ENCODE measurements around the gene ANKRD10. TPM values are rescaled to one million over a fixed set of nuclear protein-coding genes. Genes with fewer than 3 reads are reported as not detected.

ANKRD10 gene
- total and polyA plus RNA-seq, 10 of the 15 experiments (the other 5 are each of a cell fraction or from before 2014, with no cell fraction given), result 47.1 to 199 (median 97.2) TPM

- in situ Hi-C loops (cut with MboI) (loop anchor here (5.0 kb wide), 1 partner anchor 126 kb away; no protein-coding TSS in a partner anchor), intact Hi-C loops (cut with micrococcal nuclease; ENCODE audit: unreplicated experiment) (loop anchor here (2.0 kb wide), 1 partner anchor 21 kb away; no protein-coding TSS in a partner anchor)
- ChIA-PET POLR2A (interaction anchor here (1.7 kb wide), 1 partner anchor 21 kb away, joined by 4 read pairs; no protein-coding TSS in a partner anchor), CTCF (interaction anchor here (2.1 kb wide), 1 partner anchor 146 kb away, joined by 6 read pairs; no protein-coding TSS in a partner anchor), SMC1A (ENCODE audit: uncharacterized antibody, unreplicated experiment) (interaction anchor here (0.6 to 1.0 kb wide), 2 partner anchors 10 to 135 kb away, joined by 3 read pairs; no protein-coding TSS in a partner anchor), RAD21 (ENCODE audit: unreplicated experiment) (interaction anchor here (1.0 to 3.0 kb wide), 3 partner anchors 21 to 40 kb away, joined by 3 to 11 read pairs (median 7); no protein-coding TSS in a partner anchor)
- no TSS peak for BruUV-seq (replicated peaks)
- Histone ChIP-seq H3K27ac (ENCODE audit: control insufficient read depth, insufficient read depth) (peak overlapping the region; percentile 6; the same call in 1 of the 2 replicates), H2AFZ (ENCODE audit: control insufficient read depth, low read depth, low read length) (peak overlapping the region; percentile 14; the same call in 1 of the 2 replicates), H4K20me1 (ENCODE audit: control insufficient read depth, insufficient read depth) (no peaks in the 10 kb centered on the region), H3K4me2 (ENCODE audit: control insufficient read depth, insufficient read depth) (no peak overlapping the region), H3K4me1 (ENCODE audit: control insufficient read depth, insufficient read depth, low read length) (peaks cover 23% of the 10 kb centered on the region), H3K9me3 (replicated peaks; ENCODE audit: control insufficient read depth, insufficient read depth, low read length) (no peaks in the 10 kb centered on the region), H3K36me3 (ENCODE audit: control insufficient read depth in 2 of 2, insufficient read depth in 2 of 2, low read length in 1 of 2) (no peaks in the 10 kb centered on the region), H3K4me3 (no peak overlapping the region), H3K79me2 (ENCODE audit: control insufficient read depth, insufficient read depth, low read length) (peaks cover 1% of the 10 kb centered on the region; the same call in 1 of the 2 replicates), H3K27me3 (replicated peaks in 1 of 2; ENCODE audit: control insufficient read depth in 2 of 2, insufficient read depth in 2 of 2, low read length in 1 of 2) (no peaks in the 10 kb centered on the region), H3K9ac (ENCODE audit: control insufficient read depth, insufficient read depth, low read length) (no peak overlapping the region)
- DNase-seq (ENCODE audit: low read depth, low spot score), result no peak
- FAIRE-seq, result no peak
- ATAC-seq, result peak; percentile 15; the same call in 2 of the 3 replicates
- TF ChIP-seq EED (IDR thresholded peaks at IDR 0.05; ENCODE audit: low read depth) (no peak), KLF5 (IDR thresholded peaks at IDR 0.05; ENCODE audit: partially characterized antibody) (no peak), ATF3 (IDR thresholded peaks at IDR 0.05; ENCODE audit: borderline replicate concordance, extremely low read depth, low read depth, low read length) (no peak), BRCA1 (IDR thresholded peaks at IDR 0.05; ENCODE audit: low read depth, low read length) (no peak), RUNX3 (IDR thresholded peaks at IDR 0.05; ENCODE audit: low read length) (no peak), SIX5 (IDR thresholded peaks at IDR 0.05; ENCODE audit: low read depth, low read length, severe bottlenecking) (no peak), CBX5 (IDR thresholded peaks at IDR 0.05; ENCODE audit: low read depth) (no peak), GABPA (IDR thresholded peaks at IDR 0.05; ENCODE audit: low read depth) (no peak), NFIC (IDR thresholded peaks at IDR 0.05; ENCODE audit: low read depth, low read length) (no peak), PKNOX1 (IDR thresholded peaks at IDR 0.05) (no peak), JUNB (IDR thresholded peaks at IDR 0.05) (no peak), SMC3 (IDR thresholded peaks at IDR 0.05; ENCODE audit: borderline replicate concordance, low read length) (no peak), ZNF274 (IDR thresholded peaks at IDR 0.05; ENCODE audit: insufficient read depth, insufficient read length) (no peak), ATF2 (IDR thresholded peaks at IDR 0.05; ENCODE audit: low read length) (no peak), RCOR1 (conservative IDR thresholded peaks at IDR 0.05; ENCODE audit: low read depth, low read length) (no peak), RBBP5 (conservative IDR thresholded peaks at IDR 0.05) (no peak), USF2 (IDR thresholded peaks at IDR 0.05; ENCODE audit: borderline replicate concordance, low read depth, low read length) (no peak), PBX3 (IDR thresholded peaks at IDR 0.05; ENCODE audit: insufficient replicate concordance, low read depth, low read length) (no peak)
- 78% methylated on average over 8 of the region's 8 CpGs for WGBS (ENCODE audit: insufficient coverage, insufficient replicate concordance, low lambda C conversion rate, missing lambda C conversion rate)
Measured at GRCh38 chr13:110921695-110922094, 6.8 kb upstream of the ANKRD10 start.
